ENCODE measurements around the gene CAPN5.
"Not testable (repeated sequence)": the region's sequence is repeated elsewhere in the genome, so short reads cannot be mapped to it uniquely, and the experiment has no call there.

GRCh38 chr11:77047928-77048446, 18.8 kb upstream of the CAPN5 start:
- not testable (repeated sequence) for TF ChIP-seq EZH2 (IDR thresholded peaks at IDR 0.05; ENCODE audit: borderline replicate concordance, low read length); CTCF (IDR thresholded peaks at IDR 0.05; ENCODE audit: low read length)
